NCI-H2029 treated with DMSO at 0.1 percent for 48 hours (cell line): ENCODE data around the gene CCL18.
"Not testable (repeated sequence)": the region's sequence is repeated elsewhere in the genome, so short reads cannot be mapped to it uniquely, and the experiment has no call there.

Experiments
- DNase-seq: peaks from one replicate; lab custom pipeline; 2025; lab: John Stamatoyannopoulos, UW

Gene CCL18

GRCh38 chr17:36072431-36073121 lies 8.5 kb downstream of the CCL18 start:
- DNase-seq, result no peak

GRCh38 chr17:36074365-36074764 lies 10.3 kb downstream of the CCL18 start:
- DNase-seq, result no peak

- DNase-seq, result not testable (repeated sequence)
These were observed 17.8 kb downstream of the CCL18 start for GRCh38 chr17:36081681-36082471.

GRCh38 chr17:36082482-36083120 lies 18.5 kb downstream of the CCL18 start:
- DNase-seq, result not testable (repeated sequence)

GRCh38 chr17:36083691-36084090 lies 19.6 kb downstream of the CCL18 start:
- DNase-seq, result not testable (repeated sequence)

GRCh38 chr17:36085765-36086164 lies 21.7 kb downstream of the CCL18 start:
- no peak for DNase-seq

GRCh38 chr17:36086791-36087190 lies 22.7 kb downstream of the CCL18 start:
- DNase-seq, result no peak

GRCh38 chr17:36087471-36087870 lies 23.4 kb downstream of the CCL18 start:
- not testable (repeated sequence) for DNase-seq

- DNase-seq, result not testable (repeated sequence)
These were observed 24.0 kb downstream of the CCL18 start for GRCh38 chr17:36087897-36088572.

GRCh38 chr17:36088670-36089338 lies 24.7 kb downstream of the CCL18 start:
- no peak for DNase-seq

GRCh38 chr17:36089339-36089865 lies 25.3 kb downstream of the CCL18 start:
- no peak for DNase-seq

GRCh38 chr17:36089888-36090836 lies 26.1 kb downstream of the CCL18 start, which contains the start of gene CCL3:
Gene CCL3, minus strand, starts transcription at chr17:36090143. Its CDS starts 85 bp downstream, at chr17:36090058.
- DNase-seq, result no peak

GRCh38 chr17:36092230-36092629 lies 28.2 kb downstream of the CCL18 start:
- DNase-seq, result no peak

GRCh38 chr17:36092715-36093114 lies 28.6 kb downstream of the CCL18 start:
- DNase-seq, result not testable (repeated sequence)

- DNase-seq, result no peak
These were observed 30.2 kb downstream of the CCL18 start for GRCh38 chr17:36094232-36094631.

GRCh38 chr17:36094746-36095145 lies 30.7 kb downstream of the CCL18 start:
- no peak for DNase-seq

- DNase-seq, result no peak
These were observed 31.9 kb downstream of the CCL18 start for GRCh38 chr17:36095992-36096391.

- not testable (repeated sequence) for DNase-seq
These were observed 34.9 kb downstream of the CCL18 start for GRCh38 chr17:36099004-36099403.

GRCh38 chr17:36103401-36103975 lies 39.4 kb downstream of the CCL18 start, which contains the start of gene CCL4:
Gene CCL4, plus strand, starts transcription at chr17:36103827. Its CDS starts 79 bp downstream, at chr17:36103906.
- not testable (repeated sequence) for DNase-seq

- DNase-seq, result not testable (repeated sequence)
These were observed 40.2 kb downstream of the CCL18 start for GRCh38 chr17:36104246-36104645.
